Mucosa of descending colon (tissue), 3 donors: Measurements from ENCODE around the gene CST11. TPM values are rescaled to one million over a fixed set of nuclear protein-coding genes. Genes with fewer than 3 reads are reported as not detected.
"Not testable (repeated sequence)": the region's sequence is repeated elsewhere in the genome, so short reads cannot be mapped to it uniquely, and the experiment has no call there.

ENCODE experiments used
- ATAC-seq: fragments of 200-7000 bp; cut with Tn5 transposase; one replicate; pipeline ENCODE4 v1.9.1; 2020; ENCODE audit warnings: mild to moderate bottlenecking, moderate library complexity
- DNase-seq, 3 donors: peaks; one replicate each; pipeline ENCODE4 v3.0.0-alpha.2; 2020
- H3K36me3 ChIP-seq: fragments of 200-600 bp; one replicate; pipeline ENCODE4 v1.8.0; 2021; ENCODE audit warnings: low read depth, mild to moderate bottlenecking
- H3K4me1 ChIP-seq: fragments of 200-600 bp; one replicate; pipeline ENCODE4 v1.8.0; 2021; ENCODE audit warnings: low read depth, mild to moderate bottlenecking
- H3K4me3 ChIP-seq: fragments of 200-600 bp; one replicate; pipeline ENCODE4 v1.8.0; 2021; ENCODE audit warnings: mild to moderate bottlenecking
- H3K9me3 ChIP-seq: fragments of 200-600 bp; one replicate; pipeline ENCODE4 v1.8.0; 2021; ENCODE audit warnings: mild to moderate bottlenecking
- CTCF ChIP-seq: fragments of 200-600 bp; IDR thresholded peaks from one replicate; pipeline ENCODE4 v1.8.0; 2022; ENCODE audit warnings: antibody characterized with exemption, mild to moderate bottlenecking
- intact Hi-C, 2 donors: fragments of 100-400 bp; cut with DNase I in 1 of 2; cut with micrococcal nuclease in 1 of 2; formaldehyde crosslinking; loops; one replicate each; pipeline versions ENCODE4 v1.11.0 to v1.11.1; 2022; cut with DNase I, micrococcal nuclease
- total RNA-seq, 3 donors: library from RNA; stranded (reverse); fragmentation: NEBNext Ultra II Directional in 2 of 3; extraction: Animal tissue kit (Norgen Biotek cat#: 25700) in 2 of 3; gene quantifications; one replicate each; pipeline versions ENCODE4 v1.2.1 to v1.2.4, GENCODE V29; 2021 to 2023
- donor health status: DM: no; HTN: no; CAD: no; lungs with moderate emphysema.
- donor health status: DM: no; HTN: no; CAD: no.
- donor health status: DM: no; HTN: yes; CAD: no.

The CST11 gene
- total RNA-seq, 3 donors from 2014 or later: not detected

- ATAC-seq (no peak), DNase-seq (no peak)
- no peak for TF ChIP-seq CTCF
- intact Hi-C loops: no loop called here
- Histone ChIP-seq H3K36me3 (no peaks in the 10 kb centered on the region), H3K4me3 (no peak overlapping the region), H3K4me1 (no peaks in the 10 kb centered on the region), H3K9me3 (no peaks in the 10 kb centered on the region)
Observed at GRCh38 chr20:23479043-23479442, 26.4 kb upstream of the CST11 start.

- TF ChIP-seq CTCF: no peak
- Histone ChIP-seq H3K36me3 (no peaks in the 10 kb centered on the region), H3K4me1 (no peaks in the 10 kb centered on the region), H3K9me3 (no peaks in the 10 kb centered on the region), H3K4me3 (no peak overlapping the region)
- ATAC-seq (no peak), DNase-seq (no peak)
- intact Hi-C loops: no loop called here
Observed at GRCh38 chr20:23477223-23477622, 24.5 kb upstream of the CST11 start.

- TF ChIP-seq CTCF: no peak
- H3K4me1 ChIP-seq: no peaks in the 10 kb centered on the region
- ATAC-seq (no peak), DNase-seq (no peak)
- H3K4me3 ChIP-seq: no peak overlapping the region
- no peaks in the 10 kb centered on the region for H3K36me3 ChIP-seq
- intact Hi-C loops: no loop called here
- H3K9me3 ChIP-seq: no peaks in the 10 kb centered on the region
Observed at GRCh38 chr20:23476015-23476754, 23.5 kb upstream of the CST11 start.

GRCh38 chr20:23475395-23475794 is 22.7 kb upstream of the CST11 start:
- intact Hi-C loops: no loop called here
- H3K9me3 ChIP-seq: no peaks in the 10 kb centered on the region
- ATAC-seq (no peak), DNase-seq (no peak)
- no peaks in the 10 kb centered on the region for H3K36me3 ChIP-seq
- H3K4me1 ChIP-seq: no peaks in the 10 kb centered on the region
- no peak overlapping the region for H3K4me3 ChIP-seq
- TF ChIP-seq CTCF: no peak

GRCh38 chr20:23473293-23473692 is 20.6 kb upstream of the CST11 start:
- H3K36me3 ChIP-seq, H3K9me3 ChIP-seq, intact Hi-C loops, DNase-seq, H3K4me1 ChIP-seq, ATAC-seq, H3K4me3 ChIP-seq: not testable (repeated sequence)

GRCh38 chr20:23472306-23472705 is 19.6 kb upstream of the CST11 start:
- DNase-seq, H3K4me1 ChIP-seq, intact Hi-C loops, H3K9me3 ChIP-seq, H3K4me3 ChIP-seq, ATAC-seq, H3K36me3 ChIP-seq: not testable (repeated sequence)

- peaks cover 17% of the 10 kb centered on the region for H3K9me3 ChIP-seq
- ATAC-seq, H3K36me3 ChIP-seq, intact Hi-C loops, DNase-seq, H3K4me1 ChIP-seq, H3K4me3 ChIP-seq: not testable (repeated sequence)
Observed at GRCh38 chr20:23466961-23467360, 14.3 kb upstream of the CST11 start.
